Measurements from ENCODE around the gene FOXP1. TPM values are rescaled to one million over a fixed set of nuclear protein-coding genes. Genes with fewer than 3 reads are reported as not detected.

FOXP1 gene
- total and polyA plus RNA-seq, 3 donors from 2014 or later = 37.8 to 105 (median 75.9) TPM

DNA sequence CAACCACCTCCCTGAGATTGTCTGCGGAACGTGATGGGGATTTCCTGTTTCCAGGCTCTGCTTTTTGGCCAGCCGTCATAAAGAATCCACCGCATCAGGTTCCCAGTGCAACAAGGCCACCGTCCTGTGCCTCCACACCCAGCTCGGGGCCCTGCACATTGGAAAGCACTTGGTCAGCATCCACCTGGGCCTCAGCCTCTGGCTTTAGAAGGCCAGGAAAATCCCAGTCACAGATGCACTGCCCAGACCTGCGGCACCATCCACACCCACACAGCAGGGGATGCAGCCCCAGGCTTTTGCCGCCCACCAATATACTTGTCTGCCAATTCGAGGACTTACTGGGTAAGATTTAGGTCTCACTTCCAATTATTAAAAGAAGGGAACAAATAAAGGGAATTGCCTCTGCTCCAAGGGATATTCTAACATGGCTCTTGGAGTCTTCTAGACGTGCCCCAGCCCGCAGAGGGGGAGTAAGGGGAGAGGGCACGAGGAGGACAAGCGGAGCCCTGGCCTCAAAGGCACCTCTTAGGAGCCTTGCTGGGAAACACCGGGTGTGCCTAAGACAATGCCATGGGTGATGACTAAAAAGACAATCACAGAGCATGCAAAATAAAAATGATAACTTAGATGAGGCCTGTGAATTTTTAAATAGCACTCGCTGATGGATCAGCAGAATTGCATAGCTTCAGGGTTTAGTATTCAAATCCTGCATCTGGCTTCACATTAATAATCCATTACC lies 169.2 kb downstream of the FOXP1 start:
- intact Hi-C loops (cut with DNase I; ENCODE audit: low total_unique reads) = no loop called here
- no peaks in the 10 kb centered on the region for H3K9me3 ChIP-seq
- no peaks in the 10 kb centered on the region for H3K4me1 ChIP-seq
- TF ChIP-seq, protein P1, sequence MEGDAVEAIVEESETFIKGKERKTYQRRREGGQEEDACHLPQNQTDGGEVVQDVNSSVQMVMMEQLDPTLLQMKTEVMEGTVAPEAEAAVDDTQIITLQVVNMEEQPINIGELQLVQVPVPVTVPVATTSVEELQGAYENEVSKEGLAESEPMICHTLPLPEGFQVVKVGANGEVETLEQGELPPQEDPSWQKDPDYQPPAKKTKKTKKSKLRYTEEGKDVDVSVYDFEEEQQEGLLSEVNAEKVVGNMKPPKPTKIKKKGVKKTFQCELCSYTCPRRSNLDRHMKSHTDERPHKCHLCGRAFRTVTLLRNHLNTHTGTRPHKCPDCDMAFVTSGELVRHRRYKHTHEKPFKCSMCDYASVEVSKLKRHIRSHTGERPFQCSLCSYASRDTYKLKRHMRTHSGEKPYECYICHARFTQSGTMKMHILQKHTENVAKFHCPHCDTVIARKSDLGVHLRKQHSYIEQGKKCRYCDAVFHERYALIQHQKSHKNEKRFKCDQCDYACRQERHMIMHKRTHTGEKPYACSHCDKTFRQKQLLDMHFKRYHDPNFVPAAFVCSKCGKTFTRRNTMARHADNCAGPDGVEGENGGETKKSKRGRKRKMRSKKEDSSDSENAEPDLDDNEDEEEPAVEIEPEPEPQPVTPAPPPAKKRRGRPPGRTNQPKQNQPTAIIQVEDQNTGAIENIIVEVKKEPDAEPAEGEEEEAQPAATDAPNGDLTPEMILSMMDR (IDR thresholded peaks at IDR 0.05) = no peak
- no peak for TF ChIP-seq POLR2A (IDR thresholded peaks at IDR 0.05)
- no peak for DNase-seq
- WGBS, 2 donors = 84 to 91% methylated on average over 15 of the region's 15 CpGs
- H3K27me3 ChIP-seq = no peaks in the 10 kb centered on the region
- H3K27ac ChIP-seq = no peak overlapping the region
- no peak overlapping the region for H3K4me3 ChIP-seq
- no peaks in the 10 kb centered on the region for H3K36me3 ChIP-seq (ENCODE audit: low read depth, missing control alignments)

DNA sequence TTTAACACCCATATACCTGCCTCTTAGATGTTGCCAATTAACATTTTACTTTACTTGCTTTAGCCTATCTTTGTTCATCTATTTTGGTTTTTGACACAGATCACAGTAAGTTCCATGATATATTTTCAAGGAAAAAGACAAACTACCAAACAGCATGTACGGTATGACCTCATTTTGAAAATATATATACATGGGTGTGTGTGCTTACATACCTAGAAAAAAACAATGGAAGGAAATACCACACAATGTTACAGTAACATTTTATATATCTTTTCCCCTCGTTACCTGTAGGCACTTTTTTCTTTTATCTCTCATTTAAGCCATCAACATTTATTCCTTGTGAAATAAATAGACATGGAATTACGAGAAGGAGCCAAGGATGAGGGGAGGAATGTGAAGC lies 170.0 kb downstream of the FOXP1 start:
- WGBS, 2 donors = 62 to 68% methylated on average over 3 of the region's 3 CpGs

DNA sequence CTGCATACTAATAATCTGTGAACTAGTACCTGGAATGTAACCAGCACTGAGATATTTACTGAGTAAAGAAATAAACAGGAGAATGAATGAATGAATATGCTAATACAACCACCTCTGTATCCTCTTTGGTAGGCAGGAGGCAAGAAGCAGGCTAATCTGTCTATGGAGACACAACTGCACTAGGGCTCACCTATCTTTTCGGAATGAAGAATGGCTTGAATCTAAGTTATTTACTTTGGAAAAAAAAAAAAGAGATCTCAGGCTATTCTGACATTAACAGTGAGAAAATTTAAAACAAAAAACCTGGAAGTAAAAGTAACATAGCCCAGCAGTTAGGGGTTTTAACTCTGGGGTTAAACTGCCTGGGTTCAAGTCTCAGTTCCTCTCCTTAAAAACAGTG lies 174.2 kb downstream of the FOXP1 start:
- Histone ChIP-seq H3K4me3 (no peak overlapping the region), H3K36me3 (ENCODE audit: low read depth, missing control alignments) (no peaks in the 10 kb centered on the region), H3K4me1 (no peaks in the 10 kb centered on the region), H3K9me3 (no peaks in the 10 kb centered on the region), H3K27ac (no peak overlapping the region), H3K27me3 (no peaks in the 10 kb centered on the region)
- DNase-seq = no peak
- WGBS, 2 donors = 54 to 71% methylated on average over 1 of the region's 1 CpG
- intact Hi-C loops (cut with DNase I; ENCODE audit: low total_unique reads) = no loop called here
- TF ChIP-seq POLR2A (IDR thresholded peaks at IDR 0.05) = no peak
- TF ChIP-seq, protein P1 (IDR thresholded peaks at IDR 0.05) = no peak

More for the DNA sequence above, 170.0 kb downstream of the FOXP1 start:
- H3K4me1 ChIP-seq = no peaks in the 10 kb centered on the region
- no peak overlapping the region for H3K27ac ChIP-seq
- no peak overlapping the region for H3K4me3 ChIP-seq
- no peak for DNase-seq
- intact Hi-C loops (cut with DNase I; ENCODE audit: low total_unique reads) = no loop called here
- H3K9me3 ChIP-seq = no peaks in the 10 kb centered on the region
- H3K27me3 ChIP-seq = no peaks in the 10 kb centered on the region
- H3K36me3 ChIP-seq (ENCODE audit: low read depth, missing control alignments) = no peaks in the 10 kb centered on the region
- TF ChIP-seq, protein P1 (IDR thresholded peaks at IDR 0.05) = no peak
- TF ChIP-seq POLR2A (IDR thresholded peaks at IDR 0.05) = no peak

DNA sequence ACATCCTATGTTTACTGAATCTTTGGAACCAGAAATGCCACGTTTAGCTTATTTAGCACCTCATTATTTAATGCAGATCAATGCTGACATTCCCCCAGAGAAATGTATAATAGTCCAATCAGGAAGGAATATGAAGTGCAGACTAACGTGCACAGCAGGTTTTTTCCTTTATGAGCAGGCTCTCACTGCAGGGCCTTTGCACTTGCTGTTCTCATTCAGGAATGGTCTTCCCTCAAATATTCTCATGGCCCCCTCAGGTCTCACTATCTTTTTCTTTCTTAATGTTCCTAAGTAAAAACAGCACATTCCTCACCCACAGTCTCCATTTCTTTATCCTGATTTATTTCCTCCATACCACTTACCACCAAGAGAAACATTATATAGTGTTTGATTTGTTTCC lies 174.6 kb downstream of the FOXP1 start:
- 92% methylated on average over 2 of the region's 2 CpGs for WGBS, 2 donors
- H3K27me3 ChIP-seq = no peaks in the 10 kb centered on the region
- H3K27ac ChIP-seq = no peak overlapping the region
- H3K9me3 ChIP-seq = no peaks in the 10 kb centered on the region
- no peaks in the 10 kb centered on the region for H3K4me1 ChIP-seq
- H3K36me3 ChIP-seq (ENCODE audit: low read depth, missing control alignments) = no peaks in the 10 kb centered on the region
- TF ChIP-seq, protein P1 (IDR thresholded peaks at IDR 0.05) = no peak
- no peak for TF ChIP-seq POLR2A (IDR thresholded peaks at IDR 0.05)
- intact Hi-C loops (cut with DNase I; ENCODE audit: low total_unique reads) = no loop called here
- DNase-seq = no peak
- no peak overlapping the region for H3K4me3 ChIP-seq

DNA sequence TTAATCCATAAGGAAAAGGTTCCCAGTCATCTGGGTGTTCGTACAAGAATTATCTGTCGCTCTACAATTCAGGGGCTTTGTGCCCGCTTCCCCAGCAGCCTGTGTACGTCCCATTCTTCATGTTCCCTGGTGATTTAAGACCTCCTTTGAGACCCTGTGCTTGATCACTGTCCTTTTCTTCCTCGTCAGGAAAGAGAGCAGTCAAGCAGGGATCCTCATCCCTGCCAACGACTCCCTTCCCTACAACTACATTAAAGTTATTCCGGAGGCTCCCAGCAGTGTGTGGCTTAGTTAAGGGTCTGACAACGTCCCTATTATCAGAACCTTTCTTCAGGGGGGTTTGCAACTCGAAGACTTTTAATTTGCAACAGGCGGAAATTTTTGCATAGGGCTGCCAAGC lies 175.7 kb downstream of the FOXP1 start:
- intact Hi-C loops (cut with DNase I; ENCODE audit: low total_unique reads) = no loop called here
- Histone ChIP-seq H3K4me3 (no peak overlapping the region), H3K36me3 (ENCODE audit: low read depth, missing control alignments) (no peaks in the 10 kb centered on the region), H3K27me3 (no peaks in the 10 kb centered on the region), H3K9me3 (no peaks in the 10 kb centered on the region), H3K27ac (no peak overlapping the region), H3K4me1 (no peaks in the 10 kb centered on the region)
- 58 to 62% methylated on average over 10 of the region's 10 CpGs for WGBS, 2 donors
- TF ChIP-seq, protein P1 (IDR thresholded peaks at IDR 0.05) = no peak
- TF ChIP-seq POLR2A (IDR thresholded peaks at IDR 0.05) = no peak
- no peak for DNase-seq
